MM.1S (cell line): ENCODE measurements around the gene SETBP1.

Experiments used
- DNase-seq: peaks from one replicate; pipeline ENCODE4 v3.0.0-alpha.2; 2015
- H2AFZ ChIP-seq: fragments of 300-600 bp; sonication (generic); 2 replicates; pipeline ENCODE4 v1.6.0; 2016; ENCODE audit warnings: antibody characterized with exemption, low read length
- H3F3A ChIP-seq: fragments of 300-600 bp; sonication (generic); 2 replicates; pipeline ENCODE4 v1.6.1; 2016; ENCODE audit warnings: mild to moderate bottlenecking, antibody characterized with exemption, low read length, moderate library complexity, mixed read lengths; ENCODE audit not compliant: insufficient read depth
- H3K27ac ChIP-seq: fragments of 300-600 bp; sonication (generic); 2 replicates; pipeline ENCODE4 v1.5.1; 2016; ENCODE audit warnings: mild to moderate bottlenecking, low read length
- H3K27me3 ChIP-seq: fragments of 300-600 bp; sonication (generic); replicated peaks from 2 replicates; pipeline ENCODE4 v1.6.0; 2016; ENCODE audit warnings: low read length; ENCODE audit not compliant: insufficient read depth
- H3K36me3 ChIP-seq: fragments of 300-600 bp; sonication (generic); replicated peaks from 2 replicates; pipeline ENCODE4 v1.6.1; 2016; ENCODE audit warnings: mild to moderate bottlenecking, low read length, mixed read lengths; ENCODE audit not compliant: insufficient read depth
- H3K4me1 ChIP-seq: fragments of 300-600 bp; sonication (generic); 2 replicates; pipeline ENCODE4 v1.6.1; 2016; ENCODE audit warnings: low read length, mixed read lengths
- H3K4me2 ChIP-seq: fragments of 300-600 bp; sonication (generic); 2 replicates; pipeline ENCODE4 v1.6.0; 2016; ENCODE audit warnings: low read depth, low read length
- H3K4me3 ChIP-seq: fragments of 300-600 bp; sonication (generic); 2 replicates; pipeline ENCODE4 v1.5.1; 2016; ENCODE audit warnings: low read length, mixed read lengths
- H3K79me2 ChIP-seq: fragments of 300-600 bp; sonication (generic); 2 replicates; pipeline ENCODE4 v1.6.1; 2016; ENCODE audit warnings: mixed run types, low read length, mixed read lengths
- H3K9ac ChIP-seq: fragments of 300-600 bp; sonication (generic); 2 replicates; pipeline ENCODE4 v1.6.1; 2016; ENCODE audit warnings: low read length, mixed read lengths
- H3K9me2 ChIP-seq: fragments of 300-600 bp; sonication (generic); replicated peaks from 2 replicates; pipeline ENCODE4 v1.6.1; 2016; ENCODE audit warnings: mild to moderate bottlenecking, low read length, mixed read lengths; ENCODE audit not compliant: insufficient read depth
- H3K9me3 ChIP-seq: fragments of 300-600 bp; sonication (generic); replicated peaks from 2 replicates; pipeline ENCODE4 v1.6.1; 2016; ENCODE audit warnings: mild to moderate bottlenecking, low read length, mixed read lengths; ENCODE audit not compliant: insufficient read depth
- H4K20me1 ChIP-seq: fragments of 300-600 bp; sonication (generic); 2 replicates; pipeline ENCODE4 v1.6.1; 2016; ENCODE audit warnings: mild to moderate bottlenecking, low read length, moderate library complexity, mixed read lengths; ENCODE audit not compliant: insufficient read depth
- CTCF ChIP-seq: fragments of 300-600 bp; sonication (generic); IDR thresholded peaks from 2 replicates; pipeline ENCODE4 v1.5.1; 2016; ENCODE audit warnings: antibody characterized with exemption, low read length, mixed read lengths
- EZH2 ChIP-seq: fragments of 300-600 bp; sonication (generic); optimal IDR thresholded peaks from 2 replicates; pipeline ENCODE3; 2017; ENCODE audit warnings: low read depth, mild to moderate bottlenecking, antibody characterized with exemption, low read length, mixed read lengths
- EZH2phosphoT487 ChIP-seq: fragments of 300-600 bp; sonication (generic); IDR thresholded peaks from 2 replicates; pipeline ENCODE4 v1.6.1; 2018; ENCODE audit warnings: antibody characterized with exemption, low read length

The SETBP1 gene

GRCh38 chr18:44897411-44897810 lies 216.7 kb downstream of the SETBP1 start:
- no peak for TF ChIP-seq EZH2phosphoT487
- no peak for TF ChIP-seq EZH2
- TF ChIP-seq CTCF = no peak
- Histone ChIP-seq H3K79me2 (peaks cover 63% of the 10 kb centered on the region), H3K4me2 (no peak overlapping the region), H3K4me3 (no peak overlapping the region), H4K20me1 (no peaks in the 10 kb centered on the region), H2AFZ (no peak overlapping the region), H3K9me3 (no peaks in the 10 kb centered on the region), H3K4me1 (0 out of 2 replicates have a peak, but pooled peaks cover 3% of the 10 kb centered on the region), H3K27ac (no peak overlapping the region), H3K9me2 (no peaks in the 10 kb centered on the region), H3K27me3 (no peaks in the 10 kb centered on the region), H3K36me3 (no peaks in the 10 kb centered on the region), H3F3A (no peaks in the 10 kb centered on the region), H3K9ac (no peak overlapping the region)
- no peak for DNase-seq

GRCh38 chr18:44897816-44898215 lies 217.1 kb downstream of the SETBP1 start:
- H3F3A ChIP-seq = no peaks in the 10 kb centered on the region
- no peak for TF ChIP-seq EZH2
- TF ChIP-seq EZH2phosphoT487 = no peak
- no peak for TF ChIP-seq CTCF
- 0 out of 2 replicates have a peak, but pooled peaks cover 3% of the 10 kb centered on the region for H3K4me1 ChIP-seq
- no peaks in the 10 kb centered on the region for H3K9me3 ChIP-seq
- no peak overlapping the region for H2AFZ ChIP-seq
- H3K27ac ChIP-seq = no peak overlapping the region
- H3K36me3 ChIP-seq = no peaks in the 10 kb centered on the region
- H3K4me3 ChIP-seq = no peak overlapping the region
- DNase-seq = no peak
- no peaks in the 10 kb centered on the region for H4K20me1 ChIP-seq
- no peaks in the 10 kb centered on the region for H3K27me3 ChIP-seq
- H3K9ac ChIP-seq = no peak overlapping the region
- no peak overlapping the region for H3K4me2 ChIP-seq
- peaks cover 62% of the 10 kb centered on the region for H3K79me2 ChIP-seq
- H3K9me2 ChIP-seq = no peaks in the 10 kb centered on the region

GRCh38 chr18:44898498-44898897 lies 217.8 kb downstream of the SETBP1 start:
- H3K27ac ChIP-seq = no peak overlapping the region
- H3K27me3 ChIP-seq = no peaks in the 10 kb centered on the region
- H3K9ac ChIP-seq = no peak overlapping the region
- no peaks in the 10 kb centered on the region for H3F3A ChIP-seq
- H3K4me1 ChIP-seq = 0 out of 2 replicates have a peak, but pooled peaks cover 3% of the 10 kb centered on the region
- no peak for DNase-seq
- H2AFZ ChIP-seq = no peak overlapping the region
- no peaks in the 10 kb centered on the region for H3K36me3 ChIP-seq
- H3K4me3 ChIP-seq = no peak overlapping the region
- H3K9me2 ChIP-seq = no peaks in the 10 kb centered on the region
- no peak overlapping the region for H3K4me2 ChIP-seq
- TF ChIP-seq EZH2phosphoT487 (no peak), CTCF (no peak), EZH2 (no peak)
- no peaks in the 10 kb centered on the region for H4K20me1 ChIP-seq
- H3K9me3 ChIP-seq = no peaks in the 10 kb centered on the region
- peaks cover 63% of the 10 kb centered on the region for H3K79me2 ChIP-seq
